ENCODE results near the gene VEZF1.

The VEZF1 gene

GRCh38 chr17:57987581-57988300 lies at the start of gene VEZF1:
VEZF1 (minus strand) TSS chr17:57988254; CDS start chr17:57988111, 143 bp downstream.
- DNase-seq: peak; percentile 77

- no peak for DNase-seq
These were observed 44.8 kb upstream of the VEZF1 start for GRCh38 chr17:58032691-58033415.

- DNase-seq: no peak
These were observed 40.5 kb upstream of the VEZF1 start for GRCh38 chr17:58028578-58028977.

- no peak for DNase-seq
These were observed 32.3 kb upstream of the VEZF1 start for GRCh38 chr17:58020401-58020800.

DNA sequence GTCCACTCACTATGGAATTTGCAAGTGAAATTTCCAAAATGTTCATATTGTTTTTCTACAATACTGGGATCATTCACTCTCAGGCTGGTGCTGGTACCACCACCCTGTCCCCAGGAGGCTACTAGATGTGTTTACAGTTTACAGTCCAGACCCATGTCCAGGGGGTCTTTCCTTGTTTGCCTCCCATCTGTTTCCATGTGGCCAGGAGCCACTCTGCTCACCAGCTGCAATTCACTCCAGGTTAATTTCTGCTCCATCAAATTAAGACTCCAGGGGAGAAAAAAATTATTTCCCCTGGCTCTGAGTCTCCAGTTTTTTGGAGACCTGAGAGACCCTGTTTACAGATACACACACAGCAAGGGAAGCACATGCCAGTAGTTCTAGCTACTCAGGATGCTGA lies 31.5 kb upstream of the VEZF1 start:
- no peak for DNase-seq

- no peak for DNase-seq
These were observed 31.0 kb upstream of the VEZF1 start for GRCh38 chr17:58019039-58019438.

DNA sequence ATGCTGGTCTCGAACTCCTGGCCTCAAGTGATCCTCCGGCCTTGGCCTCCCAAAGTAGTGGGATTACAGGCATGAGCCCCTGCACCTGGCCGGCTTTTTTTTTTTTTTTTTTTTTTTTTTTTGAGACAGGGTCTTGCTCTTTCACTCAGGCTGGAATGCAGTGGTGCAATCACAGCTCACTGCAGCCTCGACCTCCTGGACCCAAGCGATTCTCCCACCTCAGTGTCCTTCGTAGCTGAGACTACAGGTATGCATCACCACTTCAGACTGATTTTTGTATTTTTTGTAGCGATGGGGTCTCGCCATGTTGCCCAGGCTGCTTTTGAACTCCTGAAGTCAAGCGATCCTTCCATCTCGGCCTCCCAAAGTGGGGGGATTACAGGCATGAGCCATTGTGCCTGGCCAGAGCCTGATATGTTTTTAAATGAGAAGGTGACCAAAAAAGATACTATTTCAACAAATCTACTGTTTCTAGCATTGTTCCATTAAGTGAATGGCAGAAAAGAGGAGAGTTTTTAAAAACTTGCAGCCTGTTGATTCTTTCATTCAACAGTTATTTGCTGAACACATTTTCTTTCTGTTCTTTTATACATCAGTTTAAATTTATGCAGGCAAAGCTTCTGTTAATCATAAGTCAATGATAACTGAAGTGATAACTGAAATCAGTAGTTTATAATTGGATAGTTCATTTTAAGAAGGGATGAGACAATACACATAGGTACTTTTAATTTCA lies 22.2 kb upstream of the VEZF1 start:
- DNase-seq: no peak

- DNase-seq: no peak
These were observed 20.0 kb upstream of the VEZF1 start for GRCh38 chr17:58007781-58008706.

DNA sequence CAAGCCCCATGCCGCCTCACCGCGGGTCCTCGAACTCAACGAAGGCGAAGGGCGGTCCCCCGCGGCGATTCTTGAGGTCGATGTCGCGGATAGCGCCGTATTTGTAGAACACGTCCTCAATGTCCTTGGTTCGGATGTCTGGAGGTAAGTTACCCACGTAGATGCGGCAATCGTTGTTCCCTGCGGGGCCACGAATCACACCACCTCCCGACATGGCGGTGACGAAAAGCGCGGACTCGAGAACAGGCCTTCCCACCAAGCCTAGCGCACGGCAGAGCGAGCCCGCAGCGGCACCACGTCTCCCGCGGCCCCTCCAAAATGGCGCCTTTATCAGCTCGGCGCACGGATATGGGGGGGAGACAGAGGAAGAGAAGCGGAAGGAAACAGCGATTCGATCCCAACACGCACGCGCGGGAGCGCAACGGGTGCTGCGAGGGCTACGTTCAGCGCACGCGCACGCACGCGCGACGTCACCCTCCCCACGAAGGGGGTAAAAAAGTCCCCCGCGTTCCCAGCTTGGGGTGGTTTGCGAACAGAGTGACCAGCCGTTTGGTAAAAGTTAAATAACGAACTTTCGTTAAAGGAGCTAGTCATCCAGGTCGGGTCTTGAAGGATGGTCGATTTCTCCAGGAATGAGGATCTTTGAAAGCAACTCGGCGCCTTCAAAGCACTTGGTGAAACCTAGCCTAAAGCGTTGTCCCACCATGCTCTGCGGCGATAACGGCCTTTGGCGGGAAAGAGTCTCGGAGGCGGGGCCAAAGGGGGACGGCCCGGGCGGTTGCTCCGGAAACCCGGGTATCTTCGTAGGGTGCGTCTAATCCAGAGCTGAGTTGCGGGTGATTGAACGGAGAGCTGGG lies 19.1 kb upstream of the VEZF1 start, which contains the start of gene SRSF1:
Gene SRSF1, minus strand, starts transcription at position 323 of the 857 bp plus-strand sequence. Its CDS starts 109 bp downstream, at position 214.
- DNase-seq: peak; percentile 99

DNA sequence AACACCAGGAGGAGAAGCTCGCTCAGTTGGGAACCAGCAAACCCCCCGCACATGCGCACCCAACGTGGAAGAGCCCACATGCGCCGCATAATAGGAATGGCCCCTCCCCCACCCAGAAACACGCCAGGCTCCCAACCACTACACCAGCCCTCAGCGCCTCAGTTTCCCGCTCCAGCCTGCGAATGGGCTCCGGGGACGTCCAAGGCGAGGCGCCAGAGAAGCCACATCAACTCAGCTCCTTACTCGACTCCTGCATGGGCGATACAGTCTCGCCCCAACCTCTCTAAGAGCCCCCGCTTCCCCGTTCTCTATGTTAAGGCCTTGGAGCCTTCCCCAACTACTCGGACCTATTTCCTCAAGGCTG lies 18.5 kb upstream of the VEZF1 start:
- DNase-seq: peak; percentile 56

DNA sequence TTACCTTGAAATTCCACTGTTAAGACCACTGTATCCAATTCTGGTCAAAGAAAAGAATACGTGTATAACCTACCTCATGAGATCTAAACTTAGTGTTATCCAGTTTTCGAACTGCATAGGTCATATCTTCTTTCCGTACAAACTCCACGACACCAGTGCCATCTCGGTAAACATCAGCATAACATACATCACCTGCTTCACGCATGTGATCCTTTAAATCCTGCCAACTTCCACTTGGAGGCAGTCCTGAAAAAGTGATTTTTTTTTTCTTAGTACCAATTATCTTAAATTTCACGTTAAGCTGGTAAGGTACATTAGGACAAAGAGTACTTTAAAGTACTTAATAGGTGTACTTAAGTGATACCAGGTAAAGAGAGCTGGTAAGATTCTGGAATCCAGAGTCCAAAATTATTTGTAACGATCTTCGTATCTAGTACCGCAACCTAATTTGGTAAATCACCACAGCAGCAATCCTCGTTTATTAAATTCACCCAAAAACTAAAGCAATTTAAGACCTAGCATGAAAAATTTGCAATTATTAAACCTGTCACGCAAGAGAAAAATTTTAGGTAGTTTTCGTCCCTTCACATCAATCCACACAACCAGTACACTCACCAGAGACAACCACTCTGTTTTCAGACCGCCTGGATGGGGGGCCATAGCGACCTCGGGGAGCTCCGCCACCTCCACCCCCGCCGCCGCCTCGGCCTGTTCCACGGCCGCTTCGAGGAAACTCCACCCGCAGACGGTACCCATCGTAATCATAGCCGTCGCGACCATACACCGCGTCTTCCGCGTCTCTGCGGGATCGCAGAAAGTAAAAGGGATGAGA lies 17.9 kb upstream of the VEZF1 start:
- DNase-seq: no peak

DNA sequence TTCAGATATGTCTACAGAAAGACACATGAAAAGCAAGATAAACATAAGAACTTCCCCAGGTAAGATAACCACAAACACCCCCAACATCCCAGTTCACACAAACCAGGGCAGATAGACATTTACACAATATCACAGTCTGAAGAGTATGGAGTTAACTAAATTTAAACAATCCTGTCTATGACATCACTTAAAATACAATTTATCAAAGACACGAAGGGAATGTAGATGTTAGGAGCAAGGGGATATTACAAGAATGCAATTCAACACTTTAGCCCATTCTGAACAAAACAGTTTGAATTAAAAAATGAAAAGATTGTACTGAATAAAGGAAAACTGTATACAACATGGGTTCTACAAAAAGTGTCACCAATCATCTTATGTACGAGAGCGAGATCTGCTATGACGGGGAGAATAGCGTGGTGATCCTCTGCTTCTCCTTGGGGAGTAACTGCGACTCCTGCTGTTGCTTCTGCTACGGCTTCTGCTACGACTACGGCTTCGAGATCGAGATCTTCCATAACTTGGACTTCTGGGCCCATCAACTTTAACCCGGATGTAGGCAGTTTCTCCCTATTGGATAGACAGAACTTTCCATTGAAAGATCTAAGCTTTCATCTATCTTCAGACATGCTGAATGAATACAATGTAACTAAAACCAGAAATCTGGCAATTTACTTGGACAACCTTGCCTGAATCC lies 17.1 kb upstream of the VEZF1 start:
- no peak for DNase-seq

GRCh38 chr17:58004060-58004459 lies 16.0 kb upstream of the VEZF1 start:
- DNase-seq: no peak

- DNase-seq: no peak
These were observed 14.9 kb upstream of the VEZF1 start for GRCh38 chr17:58002973-58003372.

DNA sequence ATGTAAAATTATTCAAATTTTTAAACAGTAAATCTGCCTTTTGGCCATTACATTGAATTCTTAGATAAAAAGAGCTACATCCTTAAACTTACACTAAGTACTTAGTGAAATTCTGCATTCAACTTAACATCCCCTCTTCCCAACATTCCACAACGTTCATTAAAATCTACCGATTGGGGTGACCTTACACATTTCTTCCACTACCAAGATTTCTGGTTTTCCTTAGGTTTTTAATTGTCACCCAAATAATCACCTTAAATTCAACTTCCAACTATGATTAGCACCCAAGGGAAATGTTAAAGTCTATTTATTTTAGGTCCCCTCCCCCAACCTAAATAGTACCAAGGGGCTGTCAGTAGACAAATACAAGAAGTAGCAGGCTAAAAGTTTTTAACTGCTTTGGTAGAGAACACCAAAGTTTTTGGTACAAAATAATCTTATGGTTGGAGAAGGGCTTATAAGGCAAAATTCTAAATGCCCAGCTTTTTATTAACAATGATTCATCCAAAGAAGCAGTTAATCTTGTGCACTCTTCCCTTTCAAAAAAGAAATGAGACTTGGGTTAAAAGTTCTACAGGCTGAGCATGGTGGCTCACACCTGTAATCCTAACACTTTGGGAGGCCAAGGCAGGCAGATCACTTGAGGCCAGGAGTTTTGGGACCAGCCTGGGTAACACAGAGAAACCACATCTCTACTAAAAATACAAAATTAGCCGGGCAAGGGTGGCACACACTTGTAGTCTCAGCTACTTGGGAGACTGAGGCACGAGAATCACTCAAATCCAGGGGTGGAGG lies 14.3 kb upstream of the VEZF1 start:
- DNase-seq: no peak

- DNase-seq: no peak
These were observed 13.5 kb upstream of the VEZF1 start for GRCh38 chr17:58001461-58002124.

GRCh38 chr17:57999496-58000017 lies 11.5 kb upstream of the VEZF1 start:
- peak; percentile 69 for DNase-seq

DNA sequence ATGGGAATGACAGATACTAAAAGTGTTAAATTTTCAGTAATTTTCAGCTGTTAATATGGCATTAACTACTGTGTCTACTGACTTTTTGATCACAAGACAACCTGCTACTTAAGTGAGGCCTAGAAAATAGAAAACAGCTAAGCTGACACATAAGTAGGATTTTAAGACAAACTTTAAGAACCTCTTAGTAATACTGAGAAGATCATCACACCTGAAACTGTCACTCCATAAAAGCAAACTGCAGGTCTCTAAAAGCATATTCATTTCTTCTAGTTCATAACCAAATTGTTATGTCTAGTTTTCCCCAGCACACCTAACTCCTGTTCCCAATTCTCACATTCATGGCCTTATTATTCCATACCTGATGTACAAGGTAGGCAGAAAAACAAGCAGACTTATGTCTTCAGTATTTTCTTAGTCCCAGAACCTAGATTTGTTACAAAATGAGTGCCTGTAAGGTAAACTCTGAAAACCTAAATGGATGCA lies 11.0 kb upstream of the VEZF1 start:
- DNase-seq: no peak

Measured in NCI-H1092 treated with DMSO at 0.1 percent for 48 hours (cell line).